Astrocyte of the cerebellum (primary cell): ENCODE measurements around the gene CNOT1.
"Not testable (repeated sequence)": the region's sequence is repeated elsewhere in the genome, so short reads cannot be mapped to it uniquely, and the experiment has no call there.

Experiments
- DNase-seq: peaks from one replicate; pipeline ENCODE4 v3.0.0-alpha.2; 2011; ENCODE audit warnings: low read depth
- H3K4me3 ChIP-seq: 2 replicates; pipeline ENCODE4 v1.5.1; 2011; ENCODE audit warnings: mild to moderate bottlenecking, low read depth, low read length, moderate library complexity
- in situ Hi-C: cut with HindIII; loops from 2 replicates; pipeline ENCODE4 v1.10.0; 2017; ENCODE audit warnings: low sequenced_read_pairs
- TF ChIP-seq, protein P1 (sequence below): IDR thresholded peaks from 2 replicates; pipeline ENCODE4 v1.5.1; 2012; ENCODE audit warnings: low read length, low read depth, moderate library complexity, mild to moderate bottlenecking; ENCODE audit errors: missing control alignments

Gene CNOT1

GRCh38 chr16:58639836-58640235 is 10.2 kb upstream of the CNOT1 start:
- TF ChIP-seq, protein P1, sequence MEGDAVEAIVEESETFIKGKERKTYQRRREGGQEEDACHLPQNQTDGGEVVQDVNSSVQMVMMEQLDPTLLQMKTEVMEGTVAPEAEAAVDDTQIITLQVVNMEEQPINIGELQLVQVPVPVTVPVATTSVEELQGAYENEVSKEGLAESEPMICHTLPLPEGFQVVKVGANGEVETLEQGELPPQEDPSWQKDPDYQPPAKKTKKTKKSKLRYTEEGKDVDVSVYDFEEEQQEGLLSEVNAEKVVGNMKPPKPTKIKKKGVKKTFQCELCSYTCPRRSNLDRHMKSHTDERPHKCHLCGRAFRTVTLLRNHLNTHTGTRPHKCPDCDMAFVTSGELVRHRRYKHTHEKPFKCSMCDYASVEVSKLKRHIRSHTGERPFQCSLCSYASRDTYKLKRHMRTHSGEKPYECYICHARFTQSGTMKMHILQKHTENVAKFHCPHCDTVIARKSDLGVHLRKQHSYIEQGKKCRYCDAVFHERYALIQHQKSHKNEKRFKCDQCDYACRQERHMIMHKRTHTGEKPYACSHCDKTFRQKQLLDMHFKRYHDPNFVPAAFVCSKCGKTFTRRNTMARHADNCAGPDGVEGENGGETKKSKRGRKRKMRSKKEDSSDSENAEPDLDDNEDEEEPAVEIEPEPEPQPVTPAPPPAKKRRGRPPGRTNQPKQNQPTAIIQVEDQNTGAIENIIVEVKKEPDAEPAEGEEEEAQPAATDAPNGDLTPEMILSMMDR = no peak
- no peak overlapping the region for H3K4me3 ChIP-seq
- in situ Hi-C loops = no loop called here
- DNase-seq = no peak

DNA sequence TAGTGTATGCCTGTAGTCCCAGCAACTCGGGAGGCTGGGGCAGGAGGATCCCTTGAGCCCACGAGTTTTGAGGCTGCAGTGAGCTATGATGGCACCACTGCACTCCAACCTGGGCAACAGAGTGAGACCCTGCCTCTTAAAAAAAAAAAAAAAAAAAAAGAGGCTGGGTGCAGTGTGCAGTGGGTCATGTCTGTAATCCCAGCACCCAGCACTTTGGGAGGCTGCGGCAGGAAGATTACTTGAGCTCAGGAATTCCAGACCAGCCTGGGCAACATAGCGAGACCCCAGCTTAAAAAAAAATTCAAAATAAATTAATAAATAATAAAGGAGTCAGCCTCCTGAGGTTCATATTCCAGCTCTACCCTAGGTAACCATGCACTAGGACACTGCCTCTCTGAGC is 9.6 kb upstream of the CNOT1 start:
- TF ChIP-seq, protein P1 = no peak
- in situ Hi-C loops = no loop called here

GRCh38 chr16:58638148-58639036 is 8.8 kb upstream of the CNOT1 start:
- H3K4me3 ChIP-seq = no peak overlapping the region
- TF ChIP-seq, protein P1 = peak; percentile 60
- peak; percentile 57 for DNase-seq
- in situ Hi-C loops = no loop called here

More for the DNA sequence above, 9.6 kb upstream of the CNOT1 start:
- DNase-seq = no peak
- no peak overlapping the region for H3K4me3 ChIP-seq

- H3K4me3 ChIP-seq, DNase-seq, in situ Hi-C loops: not testable (repeated sequence)
Measured at GRCh38 chr16:58637021-58637420, 7.4 kb upstream of the CNOT1 start.

- DNase-seq = no peak
- TF ChIP-seq, protein P1 = no peak
- in situ Hi-C loops = no loop called here
- no peak overlapping the region for H3K4me3 ChIP-seq
Measured at GRCh38 chr16:58636466-58636865, 6.8 kb upstream of the CNOT1 start.

GRCh38 chr16:58635502-58635901 is 5.9 kb upstream of the CNOT1 start:
- in situ Hi-C loops = no loop called here

More at GRCh38 chr16:58635502-58635901, 5.9 kb upstream of the CNOT1 start:
- H3K4me3 ChIP-seq = no peak overlapping the region
- DNase-seq = no peak
- TF ChIP-seq, protein P1 = no peak
